ENCODE measurements around the gene STIM2.

The STIM2 gene

DNA sequence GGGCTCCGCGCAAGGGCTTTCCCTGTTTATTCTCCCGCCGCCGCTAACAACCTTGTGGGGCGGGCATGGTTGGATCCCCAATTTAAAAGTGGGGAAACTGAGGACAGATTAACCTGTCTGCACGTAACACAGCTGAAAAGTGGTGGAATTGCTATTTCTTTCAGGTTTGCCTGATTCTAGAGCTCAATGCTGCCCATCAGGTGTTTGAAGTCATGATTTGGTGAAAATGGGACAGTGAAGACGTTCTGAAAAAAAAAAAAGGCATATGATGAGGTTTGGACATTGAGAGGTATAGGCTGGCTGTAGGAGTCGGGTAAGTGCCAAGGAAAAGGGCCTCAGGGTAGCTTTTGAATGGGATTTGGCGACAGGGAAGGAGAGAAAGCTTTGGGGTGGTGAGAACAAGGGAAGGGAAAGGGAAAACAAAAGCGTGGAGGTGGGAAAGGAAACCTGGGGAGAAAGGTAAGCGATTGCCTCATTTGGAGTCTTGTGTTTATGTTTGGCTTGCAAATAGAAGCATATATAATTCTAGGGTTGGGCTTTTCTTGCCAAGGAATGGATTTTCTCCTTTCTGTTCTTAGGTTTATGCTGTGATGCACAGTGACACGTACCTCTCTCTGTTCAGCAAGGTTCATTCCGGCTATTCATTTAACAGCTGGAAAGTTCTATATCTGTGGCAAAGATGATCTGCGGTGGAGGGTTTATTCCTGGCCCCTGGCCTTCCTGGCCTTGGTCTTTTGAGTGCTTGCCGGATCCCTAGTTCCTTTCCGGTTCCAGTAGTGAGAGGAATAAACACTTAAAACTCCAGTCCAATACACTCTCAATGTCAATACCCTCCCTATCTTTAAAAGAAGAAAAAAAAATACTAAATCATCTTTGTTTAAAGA, 2.4 kb upstream of the STIM2 start:
- H3K4me3 ChIP-seq (ENCODE audit: low read length in 2 of 2) = peak overlapping the region; percentile 62 to 87
- H2AFZ ChIP-seq (ENCODE audit: low read length) = peak overlapping the region; percentile 97
- no peak overlapping the region for H2BK12ac ChIP-seq (ENCODE audit: low read length)
- peak overlapping the region; percentile 11 for H3K27ac ChIP-seq (replicated peaks; ENCODE audit: low read length)
- H3K9me3 ChIP-seq (replicated peaks in 1 of 2; ENCODE audit: control insufficient read depth in 2 of 2, insufficient read depth in 1 of 2, low read depth in 1 of 2, low read length in 2 of 2) = no peaks in the 10 kb centered on the region
- H2AK5ac ChIP-seq (ENCODE audit: low read depth, low read length) = peak overlapping the region; percentile 53
- H3K23ac ChIP-seq (ENCODE audit: low read depth, low read length, poor library complexity) = peak overlapping the region; percentile 47
- H3K27me3 ChIP-seq (ENCODE audit: control insufficient read depth in 3 of 3, insufficient read depth in 3 of 3, low read depth in 1 of 3, low read length in 3 of 3) = no peaks in the 10 kb centered on the region
- H3K4me2 ChIP-seq (ENCODE audit: insufficient read depth, low read length, poor library complexity, severe bottlenecking) = peak overlapping the region; percentile 82
- H3K4ac ChIP-seq (ENCODE audit: low read length) = no peak overlapping the region
- peak overlapping the region; percentile 95 for H3K18ac ChIP-seq (ENCODE audit: low read length)
- peak overlapping the region; percentile 83 for H3K9ac ChIP-seq (ENCODE audit: low read depth, low read length, poor library complexity)
- H4K91ac ChIP-seq (ENCODE audit: low read depth, low read length, poor library complexity) = no peak overlapping the region
- peaks cover 4 to 17% of the 10 kb centered on the region in 2 donors for H3K4me1 ChIP-seq (ENCODE audit: control insufficient read depth in 2 of 2, insufficient read depth in 1 of 2, low read depth in 1 of 2, low read length in 2 of 2)
- no peaks in the 10 kb centered on the region for H3K36me3 ChIP-seq (replicated peaks in 1 of 2; ENCODE audit: control insufficient read depth in 2 of 2, insufficient read depth in 2 of 2, low read length in 2 of 2)
- no CpG with 5 or more reads among the region's 17 CpGs for WGBS, 2 donors (ENCODE audit: extremely low coverage in 2 of 2, insufficient read length in 2 of 2, insufficient replicate concordance in 1 of 2)
- no peak overlapping the region for H4K8ac ChIP-seq (ENCODE audit: low read depth, low read length)
- no peak overlapping the region for H3K14ac ChIP-seq (ENCODE audit: low read length)
- no peak for DNase-seq (ENCODE audit: low spot score)
- H3K79me1 ChIP-seq (ENCODE audit: low read depth, low read length) = peaks cover 4% of the 10 kb centered on the region
- no peak overlapping the region for H2BK5ac ChIP-seq (ENCODE audit: low read length)
- H2BK15ac ChIP-seq (ENCODE audit: low read length) = no peak overlapping the region
- peak overlapping the region; percentile 53 for H2BK120ac ChIP-seq (ENCODE audit: low read depth, low read length)

DNA sequence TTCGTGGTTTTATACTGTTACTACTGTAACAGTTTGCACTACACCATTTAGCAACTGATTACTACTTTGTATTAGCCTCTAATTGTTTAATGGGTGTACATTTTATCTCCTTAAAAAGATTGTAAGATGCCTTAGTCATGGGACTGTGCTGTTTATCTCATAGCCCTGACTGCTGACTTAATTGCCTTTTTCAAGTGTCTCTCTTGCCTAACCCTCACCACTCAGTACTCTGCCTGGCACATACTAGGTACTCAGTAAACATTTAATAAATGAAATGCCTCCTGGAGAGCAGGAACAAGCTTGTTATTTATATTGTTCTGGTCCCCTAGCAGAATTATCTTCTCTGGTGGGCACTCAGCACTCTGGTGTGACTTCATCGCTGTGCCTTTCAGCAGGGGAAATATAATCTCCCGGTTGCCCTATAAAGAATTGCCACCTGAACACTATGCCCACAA, 1.7 kb upstream of the STIM2 start:
- Histone ChIP-seq H3K18ac (ENCODE audit: low read length) (no peak overlapping the region), H3K4me2 (ENCODE audit: insufficient read depth, low read length, poor library complexity, severe bottlenecking) (no peak overlapping the region), H3K23ac (ENCODE audit: low read depth, low read length, poor library complexity) (no peak overlapping the region), H2AK5ac (ENCODE audit: low read depth, low read length) (no peak overlapping the region), H4K91ac (ENCODE audit: low read depth, low read length, poor library complexity) (no peak overlapping the region), H3K9me3 (replicated peaks in 1 of 2; ENCODE audit: control insufficient read depth in 2 of 2, insufficient read depth in 1 of 2, low read depth in 1 of 2, low read length in 2 of 2) (no peaks in the 10 kb centered on the region), H2BK5ac (ENCODE audit: low read length) (no peak overlapping the region), H2BK12ac (ENCODE audit: low read length) (no peak overlapping the region), H3K9ac (ENCODE audit: low read depth, low read length, poor library complexity) (no peak overlapping the region), H3K36me3 (replicated peaks in 1 of 2; ENCODE audit: control insufficient read depth in 2 of 2, insufficient read depth in 2 of 2, low read length in 2 of 2) (no peaks in the 10 kb centered on the region), H2BK120ac (ENCODE audit: low read depth, low read length) (no peak overlapping the region), H3K14ac (ENCODE audit: low read length) (no peak overlapping the region), H3K4me1 (ENCODE audit: control insufficient read depth in 2 of 2, insufficient read depth in 1 of 2, low read depth in 1 of 2, low read length in 2 of 2) (peaks cover 4 to 17% of the 10 kb centered on the region in 2 donors), H3K4ac (ENCODE audit: low read length) (no peak overlapping the region), H2BK15ac (ENCODE audit: low read length) (no peak overlapping the region), H3K79me1 (ENCODE audit: low read depth, low read length) (peaks cover 4% of the 10 kb centered on the region), H2AFZ (ENCODE audit: low read length) (no peak overlapping the region), H3K4me3 (ENCODE audit: low read length in 2 of 2) (peak overlapping the region in 1 of 2 donors; percentile 62), H4K8ac (ENCODE audit: low read depth, low read length) (no peak overlapping the region), H3K27me3 (ENCODE audit: control insufficient read depth in 3 of 3, insufficient read depth in 3 of 3, low read depth in 1 of 3, low read length in 3 of 3) (no peaks in the 10 kb centered on the region), H3K27ac (replicated peaks; ENCODE audit: low read length) (no peak overlapping the region)
- no peak for DNase-seq (ENCODE audit: low spot score)
- no CpG with 5 or more reads among the region's 3 CpGs for WGBS, 2 donors (ENCODE audit: extremely low coverage in 2 of 2, insufficient read length in 2 of 2, insufficient replicate concordance in 1 of 2)

GRCh38 chr4:26859762-26860156, 882 bp upstream of the STIM2 start:
- H2BK120ac ChIP-seq (ENCODE audit: low read depth, low read length) = no peak overlapping the region
- peak overlapping the region; percentile 71 to 73 for H3K4me3 ChIP-seq (ENCODE audit: low read length in 2 of 2)
- no peaks in the 10 kb centered on the region for H3K9me3 ChIP-seq (replicated peaks in 1 of 2; ENCODE audit: control insufficient read depth in 2 of 2, insufficient read depth in 1 of 2, low read depth in 1 of 2, low read length in 2 of 2)
- H3K9ac ChIP-seq (ENCODE audit: low read depth, low read length, poor library complexity) = no peak overlapping the region
- no peak overlapping the region for H3K27ac ChIP-seq (replicated peaks; ENCODE audit: low read length)
- peak overlapping the region; percentile 81 for H2AFZ ChIP-seq (ENCODE audit: low read length)
- H4K91ac ChIP-seq (ENCODE audit: low read depth, low read length, poor library complexity) = no peak overlapping the region
- no peaks in the 10 kb centered on the region for H3K36me3 ChIP-seq (replicated peaks in 1 of 2; ENCODE audit: control insufficient read depth in 2 of 2, insufficient read depth in 2 of 2, low read length in 2 of 2)
- peak overlapping the region; percentile 72 for H3K4me2 ChIP-seq (ENCODE audit: insufficient read depth, low read length, poor library complexity, severe bottlenecking)
- H3K27me3 ChIP-seq (ENCODE audit: control insufficient read depth in 3 of 3, insufficient read depth in 3 of 3, low read depth in 1 of 3, low read length in 3 of 3) = no peaks in the 10 kb centered on the region
- no peak overlapping the region for H3K23ac ChIP-seq (ENCODE audit: low read depth, low read length, poor library complexity)
- H2BK15ac ChIP-seq (ENCODE audit: low read length) = no peak overlapping the region
- peaks cover 4 to 17% of the 10 kb centered on the region in 2 donors for H3K4me1 ChIP-seq (ENCODE audit: control insufficient read depth in 2 of 2, insufficient read depth in 1 of 2, low read depth in 1 of 2, low read length in 2 of 2)
- H3K18ac ChIP-seq (ENCODE audit: low read length) = no peak overlapping the region
- H3K4ac ChIP-seq (ENCODE audit: low read length) = no peak overlapping the region
- H2BK5ac ChIP-seq (ENCODE audit: low read length) = no peak overlapping the region
- H2BK12ac ChIP-seq (ENCODE audit: low read length) = no peak overlapping the region
- DNase-seq (ENCODE audit: low spot score) = no peak
- H2AK5ac ChIP-seq (ENCODE audit: low read depth, low read length) = no peak overlapping the region
- H3K79me1 ChIP-seq (ENCODE audit: low read depth, low read length) = peaks cover 4% of the 10 kb centered on the region
- WGBS, 2 donors (ENCODE audit: extremely low coverage in 2 of 2, insufficient read length in 2 of 2, insufficient replicate concordance in 1 of 2) = no CpG with 5 or more reads among the region's 5 CpGs
- H4K8ac ChIP-seq (ENCODE audit: low read depth, low read length) = no peak overlapping the region
- H3K14ac ChIP-seq (ENCODE audit: low read length) = no peak overlapping the region

GRCh38 chr4:26860922-26861433, 337 bp downstream of the STIM2 start:
- Histone ChIP-seq H3K18ac (ENCODE audit: low read length) (peak overlapping the region; percentile 98), H3K14ac (ENCODE audit: low read length) (peak overlapping the region; percentile 89), H2BK15ac (ENCODE audit: low read length) (no peak overlapping the region), H2BK12ac (ENCODE audit: low read length) (no peak overlapping the region), H3K4me3 (ENCODE audit: low read length in 2 of 2) (peak overlapping the region; percentile 73 to 92), H3K9me3 (replicated peaks in 1 of 2; ENCODE audit: control insufficient read depth in 2 of 2, insufficient read depth in 1 of 2, low read depth in 1 of 2, low read length in 2 of 2) (no peaks in the 10 kb centered on the region), H2BK5ac (ENCODE audit: low read length) (peak overlapping the region; percentile 99), H3K36me3 (replicated peaks in 1 of 2; ENCODE audit: control insufficient read depth in 2 of 2, insufficient read depth in 2 of 2, low read length in 2 of 2) (no peaks in the 10 kb centered on the region), H3K23ac (ENCODE audit: low read depth, low read length, poor library complexity) (peak overlapping the region; percentile 89), H3K27me3 (ENCODE audit: control insufficient read depth in 3 of 3, insufficient read depth in 3 of 3, low read depth in 1 of 3, low read length in 3 of 3) (no peaks in the 10 kb centered on the region), H3K9ac (ENCODE audit: low read depth, low read length, poor library complexity) (peak overlapping the region; percentile 95), H3K4me1 (ENCODE audit: control insufficient read depth in 2 of 2, insufficient read depth in 1 of 2, low read depth in 1 of 2, low read length in 2 of 2) (peaks cover 4 to 17% of the 10 kb centered on the region in 2 donors), H3K4ac (ENCODE audit: low read length) (no peak overlapping the region), H4K8ac (ENCODE audit: low read depth, low read length) (no peak overlapping the region), H3K79me1 (ENCODE audit: low read depth, low read length) (peaks cover 4% of the 10 kb centered on the region), H2BK120ac (ENCODE audit: low read depth, low read length) (peak overlapping the region; percentile 47), H2AFZ (ENCODE audit: low read length) (peak overlapping the region; percentile 92), H3K27ac (replicated peaks; ENCODE audit: low read length) (peak overlapping the region; percentile 93), H4K91ac (ENCODE audit: low read depth, low read length, poor library complexity) (no peak overlapping the region), H3K4me2 (ENCODE audit: insufficient read depth, low read length, poor library complexity, severe bottlenecking) (peak overlapping the region; percentile 33), H2AK5ac (ENCODE audit: low read depth, low read length) (no peak overlapping the region)
- no CpG with 5 or more reads among the region's 70 CpGs for WGBS, 2 donors (ENCODE audit: extremely low coverage in 2 of 2, insufficient read length in 2 of 2, insufficient replicate concordance in 1 of 2)
- DNase-seq (ENCODE audit: low spot score) = peak; percentile 65
